ENCODE data around the gene TRIM9.

The TRIM9 gene

DNA sequence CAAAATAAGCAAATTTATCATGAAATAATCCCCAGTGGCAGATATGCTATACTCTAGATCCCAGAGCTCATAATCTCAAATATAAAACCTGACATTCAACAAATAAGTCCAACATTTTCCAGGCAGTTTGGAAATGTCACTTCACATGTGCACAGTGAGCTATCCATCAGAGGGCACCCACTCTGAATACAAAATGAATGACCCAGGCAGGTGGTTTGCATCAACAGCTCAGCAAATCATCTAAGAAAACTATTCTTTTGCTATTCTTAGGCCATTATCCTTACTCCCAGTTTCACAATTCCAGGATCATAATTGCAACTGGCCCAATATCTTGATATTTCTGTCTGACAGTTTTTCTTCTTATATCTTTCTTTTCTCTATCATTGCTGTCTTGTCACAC is 38.5 kb downstream of the TRIM9 start:
- H3K4me3 ChIP-seq (ENCODE audit: low read length) = no peak overlapping the region
- no peak for TF ChIP-seq ZNF274 (IDR thresholded peaks at IDR 0.05; ENCODE audit: low read depth, low read length)

DNA sequence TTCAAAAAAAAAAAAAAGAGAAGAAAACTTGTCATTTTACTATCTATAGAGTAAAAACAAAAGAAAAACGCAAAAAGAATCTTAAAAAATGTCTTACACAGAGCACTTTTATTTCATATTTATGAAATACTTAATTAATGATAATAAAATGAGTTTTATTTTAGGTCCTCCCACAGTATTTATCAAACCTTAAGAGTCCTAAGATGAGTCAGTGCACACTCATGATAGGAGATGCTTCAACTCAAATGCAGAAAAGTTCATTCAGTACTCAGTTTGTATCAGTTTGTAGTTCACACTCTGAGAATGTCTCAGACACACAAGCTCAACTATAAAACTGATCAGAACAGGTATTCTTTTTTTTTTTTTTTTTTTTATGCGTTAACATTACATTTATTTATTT is 41.7 kb downstream of the TRIM9 start:
- TF ChIP-seq ZNF274 (IDR thresholded peaks at IDR 0.05; ENCODE audit: low read depth, low read length) = no peak
- no peak overlapping the region for H3K4me3 ChIP-seq (ENCODE audit: low read length)

GRCh38 chr14:51044961-51045360 is 49.9 kb downstream of the TRIM9 start:
- no peak overlapping the region for H3K4me3 ChIP-seq (ENCODE audit: low read length)
- TF ChIP-seq ZNF274 (IDR thresholded peaks at IDR 0.05; ENCODE audit: low read depth, low read length) = no peak

- no peak overlapping the region for H3K4me3 ChIP-seq (ENCODE audit: low read length)
- TF ChIP-seq ZNF274 (IDR thresholded peaks at IDR 0.05; ENCODE audit: low read depth, low read length) = no peak
Observed at GRCh38 chr14:51041883-51042282, 53.0 kb downstream of the TRIM9 start.

- no peak for TF ChIP-seq ZNF274 (IDR thresholded peaks at IDR 0.05; ENCODE audit: low read depth, low read length)
Observed at GRCh38 chr14:51041108-51041531, 53.8 kb downstream of the TRIM9 start.

GRCh38 chr14:51039252-51039651 is 55.7 kb downstream of the TRIM9 start:
- H3K4me3 ChIP-seq (ENCODE audit: low read length) = no peak overlapping the region
- TF ChIP-seq ZNF274 (IDR thresholded peaks at IDR 0.05; ENCODE audit: low read depth, low read length) = no peak

More at GRCh38 chr14:51041108-51041531, 53.8 kb downstream of the TRIM9 start:
- H3K4me3 ChIP-seq (ENCODE audit: low read length) = no peak overlapping the region

DNA sequence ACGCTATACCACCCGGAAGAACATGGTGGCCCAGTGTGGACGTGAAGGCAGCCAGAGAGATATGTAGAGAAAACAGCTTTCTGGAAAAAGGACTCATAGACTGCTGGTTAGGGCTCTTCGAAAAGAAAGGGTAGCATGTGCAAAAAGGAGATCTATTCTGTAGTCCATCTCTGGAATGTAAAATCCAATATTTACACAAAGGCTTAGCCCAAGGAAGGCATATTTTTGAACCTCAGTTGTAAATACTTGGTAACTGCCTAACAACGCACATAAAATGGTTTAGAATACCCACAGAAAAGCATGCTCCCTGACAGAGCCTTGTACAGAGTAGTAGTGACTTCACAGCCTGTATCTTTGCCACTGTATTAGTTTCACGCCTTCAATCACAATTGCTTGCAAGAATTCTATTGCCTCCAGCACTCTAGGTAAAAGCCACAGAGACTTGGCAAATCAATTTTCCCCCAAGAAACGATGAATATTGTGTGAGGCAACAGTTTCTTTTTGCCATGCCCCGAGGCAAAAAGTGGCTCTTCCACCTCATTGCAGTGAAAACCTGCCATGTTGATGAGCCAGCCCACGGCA is 59.2 kb downstream of the TRIM9 start:
- H3K4me3 ChIP-seq (ENCODE audit: low read length) = no peak overlapping the region
- no peak for TF ChIP-seq ZNF274 (IDR thresholded peaks at IDR 0.05; ENCODE audit: low read depth, low read length)

DNA sequence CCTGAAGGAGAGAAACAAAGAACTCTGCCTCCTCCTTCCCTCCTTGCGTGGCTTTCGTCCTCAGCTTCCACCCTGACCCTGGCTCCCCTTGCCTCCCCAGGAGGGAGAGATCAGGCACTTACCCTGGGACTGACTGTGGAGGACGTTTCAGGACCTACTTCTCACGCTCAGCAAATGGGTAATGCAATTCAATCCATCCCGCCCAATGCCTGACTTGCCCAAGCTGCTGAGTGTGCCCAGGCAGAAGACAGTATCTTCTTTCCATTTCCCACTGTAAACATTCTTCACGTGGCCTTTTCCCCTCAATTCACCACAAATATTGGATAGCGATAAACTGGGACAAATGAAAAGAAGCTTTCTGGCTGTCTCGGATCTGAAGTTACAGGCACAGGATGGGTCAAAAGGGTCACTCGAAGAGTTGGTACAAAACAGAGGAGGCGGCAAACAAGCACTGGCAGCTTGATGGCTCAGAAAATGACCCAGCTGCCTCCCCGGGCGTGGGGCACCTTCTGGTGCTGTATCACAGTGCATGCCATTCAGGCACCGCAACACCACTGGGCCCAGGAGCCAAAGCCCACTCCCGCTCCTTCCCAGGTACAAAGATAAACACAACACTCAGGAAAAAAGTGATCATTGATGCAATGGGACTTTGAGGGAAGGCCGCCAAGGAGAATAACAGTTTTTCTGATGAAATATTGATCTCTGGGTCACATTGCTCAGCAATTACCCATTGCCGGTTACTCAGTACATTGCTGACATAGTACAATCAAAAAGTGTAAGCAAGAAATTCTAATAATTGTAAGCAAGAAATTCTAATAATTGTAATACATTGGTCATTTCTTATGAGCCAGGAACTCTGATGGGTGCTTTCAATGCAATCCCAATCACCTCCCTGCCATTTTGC is 65.8 kb downstream of the TRIM9 start:
- TF ChIP-seq ZNF274 (IDR thresholded peaks at IDR 0.05; ENCODE audit: low read depth, low read length) = no peak
- no peak overlapping the region for H3K4me3 ChIP-seq (ENCODE audit: low read length)

DNA sequence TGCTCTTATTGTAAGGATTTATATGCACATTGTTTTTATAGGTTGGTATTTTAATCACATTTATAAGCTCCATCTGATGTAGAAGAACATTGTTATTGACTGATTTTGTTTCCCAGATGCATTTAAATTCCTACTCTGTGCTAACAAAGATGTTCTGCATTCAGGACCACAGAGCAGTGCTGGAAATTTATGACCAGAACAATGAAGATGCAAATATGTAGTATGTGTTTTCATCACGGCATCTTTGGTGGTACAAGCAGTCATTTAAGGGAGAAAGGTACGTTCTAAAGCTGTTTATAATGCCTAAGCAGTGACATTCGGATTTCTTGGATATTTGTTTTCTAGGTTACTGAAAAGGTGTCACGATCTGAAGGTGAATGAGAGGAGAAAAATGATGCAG is 66.5 kb downstream of the TRIM9 start:
- no peak for TF ChIP-seq ZNF274 (IDR thresholded peaks at IDR 0.05; ENCODE audit: low read depth, low read length)
- no peak overlapping the region for H3K4me3 ChIP-seq (ENCODE audit: low read length)

- no peak overlapping the region for H3K4me3 ChIP-seq (ENCODE audit: low read length)
- no peak for TF ChIP-seq ZNF274 (IDR thresholded peaks at IDR 0.05; ENCODE audit: low read depth, low read length)
Observed at GRCh38 chr14:51024377-51024776, 70.5 kb downstream of the TRIM9 start.

DNA sequence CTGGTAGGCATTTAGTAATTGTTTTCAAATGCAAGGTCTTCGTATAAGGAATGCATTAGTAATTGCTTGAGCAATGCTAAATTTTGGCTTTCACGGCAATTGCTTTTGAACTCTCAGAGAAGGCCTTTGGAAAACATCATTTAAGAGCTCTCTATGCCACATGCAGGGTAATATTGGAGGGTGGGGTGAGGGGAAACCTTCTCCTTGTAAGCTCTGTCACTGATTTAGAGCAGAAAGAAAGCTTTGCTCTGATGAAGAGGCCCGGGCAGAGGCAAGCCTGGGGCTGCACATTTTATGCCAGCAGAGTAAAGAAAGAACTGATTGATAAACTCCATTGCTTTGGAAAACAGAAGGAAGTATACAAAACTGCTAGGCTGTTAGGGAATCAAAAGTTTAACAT is 70.9 kb downstream of the TRIM9 start:
- TF ChIP-seq ZNF274 (IDR thresholded peaks at IDR 0.05; ENCODE audit: low read depth, low read length) = no peak
- no peak overlapping the region for H3K4me3 ChIP-seq (ENCODE audit: low read length)

DNA sequence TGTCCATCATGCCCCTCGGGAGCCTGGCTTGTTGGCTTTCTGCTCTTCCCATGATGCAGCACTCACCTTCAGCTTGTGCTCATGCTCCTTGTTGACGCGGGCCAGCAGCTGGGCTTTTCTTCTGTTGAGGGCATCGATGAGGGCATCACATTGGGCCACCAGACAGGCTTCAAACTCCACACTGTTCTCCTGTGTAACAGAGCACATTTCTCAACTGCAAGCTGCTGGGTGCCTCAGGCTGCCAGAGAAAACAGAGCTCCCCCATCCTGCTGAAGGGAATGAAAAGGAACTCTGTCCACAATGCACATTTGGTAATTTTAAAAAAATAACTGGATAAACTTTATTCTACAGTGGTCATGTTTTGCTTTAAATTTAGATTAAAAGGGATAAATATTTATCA is 72.1 kb downstream of the TRIM9 start:
- no peak overlapping the region for H3K4me3 ChIP-seq (ENCODE audit: low read length)
- TF ChIP-seq ZNF274 (IDR thresholded peaks at IDR 0.05; ENCODE audit: low read depth, low read length) = no peak

DNA sequence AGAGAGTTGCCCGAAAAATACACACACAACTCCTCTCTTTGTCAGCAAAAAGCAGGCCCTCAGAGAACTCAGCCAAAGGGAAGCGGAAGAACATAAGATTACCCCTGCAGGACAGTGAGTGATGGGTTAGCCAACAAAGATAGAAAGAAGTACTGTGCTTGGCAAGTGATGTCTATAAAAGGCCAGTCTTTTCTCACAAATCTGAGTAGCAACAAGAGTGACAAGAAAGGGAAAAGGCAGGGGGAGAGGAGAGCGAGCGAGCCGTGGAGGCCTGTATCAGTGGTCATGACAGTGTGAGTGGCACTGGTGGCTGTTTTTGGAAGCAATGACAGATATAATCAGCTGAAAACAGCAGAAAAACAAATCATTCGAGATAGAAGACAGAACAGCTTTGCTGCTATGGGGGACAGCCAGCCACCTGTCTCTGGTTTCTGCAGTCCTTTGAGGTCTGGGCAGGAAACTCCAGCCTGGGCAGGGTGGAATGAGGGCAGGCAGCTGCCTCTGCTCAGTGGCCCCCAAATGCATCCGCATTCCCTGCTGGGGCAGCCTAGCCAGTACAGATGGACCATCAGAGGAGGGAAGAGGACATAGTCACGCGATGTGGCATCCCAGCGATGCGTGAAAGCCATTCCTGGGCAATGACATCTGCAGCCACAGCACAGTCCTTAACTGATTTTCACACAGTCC is 74.7 kb downstream of the TRIM9 start:
- H3K4me3 ChIP-seq (ENCODE audit: low read length) = no peak overlapping the region
- TF ChIP-seq ZNF274 (IDR thresholded peaks at IDR 0.05; ENCODE audit: low read depth, low read length) = no peak

GRCh38 chr14:51019089-51019488 is 75.8 kb downstream of the TRIM9 start:
- TF ChIP-seq ZNF274 (IDR thresholded peaks at IDR 0.05; ENCODE audit: low read depth, low read length) = no peak
- H3K4me3 ChIP-seq (ENCODE audit: low read length) = no peak overlapping the region

GRCh38 chr14:51018521-51018920 is 76.4 kb downstream of the TRIM9 start:
- H3K4me3 ChIP-seq (ENCODE audit: low read length) = no peak overlapping the region

More at GRCh38 chr14:51018521-51018920, 76.4 kb downstream of the TRIM9 start:
- TF ChIP-seq ZNF274 (IDR thresholded peaks at IDR 0.05; ENCODE audit: low read depth, low read length) = no peak
